Measurements from ENCODE around the gene BTAF1. TPM values are rescaled to one million over a fixed set of nuclear protein-coding genes. Genes with fewer than 3 reads are reported as not detected.

BTAF1 gene
- total and polyA plus RNA-seq, 2 experiments from 2014 or later, result 30.4 to 55.7 TPM

- H3K36me3 ChIP-seq (ENCODE audit: insufficient read depth), result no peaks in the 10 kb centered on the region
- H3K4me1 ChIP-seq (ENCODE audit: insufficient read depth), result no peaks in the 10 kb centered on the region
- TF ChIP-seq, protein P1, sequence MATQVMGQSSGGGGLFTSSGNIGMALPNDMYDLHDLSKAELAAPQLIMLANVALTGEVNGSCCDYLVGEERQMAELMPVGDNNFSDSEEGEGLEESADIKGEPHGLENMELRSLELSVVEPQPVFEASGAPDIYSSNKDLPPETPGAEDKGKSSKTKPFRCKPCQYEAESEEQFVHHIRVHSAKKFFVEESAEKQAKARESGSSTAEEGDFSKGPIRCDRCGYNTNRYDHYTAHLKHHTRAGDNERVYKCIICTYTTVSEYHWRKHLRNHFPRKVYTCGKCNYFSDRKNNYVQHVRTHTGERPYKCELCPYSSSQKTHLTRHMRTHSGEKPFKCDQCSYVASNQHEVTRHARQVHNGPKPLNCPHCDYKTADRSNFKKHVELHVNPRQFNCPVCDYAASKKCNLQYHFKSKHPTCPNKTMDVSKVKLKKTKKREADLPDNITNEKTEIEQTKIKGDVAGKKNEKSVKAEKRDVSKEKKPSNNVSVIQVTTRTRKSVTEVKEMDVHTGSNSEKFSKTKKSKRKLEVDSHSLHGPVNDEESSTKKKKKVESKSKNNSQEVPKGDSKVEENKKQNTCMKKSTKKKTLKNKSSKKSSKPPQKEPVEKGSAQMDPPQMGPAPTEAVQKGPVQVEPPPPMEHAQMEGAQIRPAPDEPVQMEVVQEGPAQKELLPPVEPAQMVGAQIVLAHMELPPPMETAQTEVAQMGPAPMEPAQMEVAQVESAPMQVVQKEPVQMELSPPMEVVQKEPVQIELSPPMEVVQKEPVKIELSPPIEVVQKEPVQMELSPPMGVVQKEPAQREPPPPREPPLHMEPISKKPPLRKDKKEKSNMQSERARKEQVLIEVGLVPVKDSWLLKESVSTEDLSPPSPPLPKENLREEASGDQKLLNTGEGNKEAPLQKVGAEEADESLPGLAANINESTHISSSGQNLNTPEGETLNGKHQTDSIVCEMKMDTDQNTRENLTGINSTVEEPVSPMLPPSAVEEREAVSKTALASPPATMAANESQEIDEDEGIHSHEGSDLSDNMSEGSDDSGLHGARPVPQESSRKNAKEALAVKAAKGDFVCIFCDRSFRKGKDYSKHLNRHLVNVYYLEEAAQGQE (IDR thresholded peaks at IDR 0.05; ENCODE audit: unreplicated experiment), result no peak
- TF ChIP-seq JUNB (IDR thresholded peaks at IDR 0.05; ENCODE audit: unreplicated experiment) (no peak), STAT1 (IDR thresholded peaks at IDR 0.05; ENCODE audit: unreplicated experiment) (no peak), NANOG (IDR thresholded peaks at IDR 0.05; ENCODE audit: borderline replicate concordance) (no peak), POLR2AphosphoS5 (IDR thresholded peaks at IDR 0.05; ENCODE audit: low read depth) (no peak), EZH2phosphoT487 (IDR thresholded peaks at IDR 0.05; ENCODE audit: unreplicated experiment) (no peak), ZNF462 (CRISPR knock-in tag; IDR thresholded peaks at IDR 0.05) (no peak), CREB1 (CRISPR knock-in tag; IDR thresholded peaks at IDR 0.05; ENCODE audit: low read depth) (no peak), ZNF114 (CRISPR knock-in tag; IDR thresholded peaks at IDR 0.05) (no peak), ZNF331 (CRISPR knock-in tag; IDR thresholded peaks at IDR 0.05; ENCODE audit: low read depth) (no peak), EZH2 (IDR thresholded peaks at IDR 0.05; ENCODE audit: low read depth, unreplicated experiment) (no peak), CTCF (conservative IDR thresholded peaks at IDR 0.05; ENCODE audit: low read depth in 2 of 2) (no peak)
- TF ChIP-seq, protein P2, sequence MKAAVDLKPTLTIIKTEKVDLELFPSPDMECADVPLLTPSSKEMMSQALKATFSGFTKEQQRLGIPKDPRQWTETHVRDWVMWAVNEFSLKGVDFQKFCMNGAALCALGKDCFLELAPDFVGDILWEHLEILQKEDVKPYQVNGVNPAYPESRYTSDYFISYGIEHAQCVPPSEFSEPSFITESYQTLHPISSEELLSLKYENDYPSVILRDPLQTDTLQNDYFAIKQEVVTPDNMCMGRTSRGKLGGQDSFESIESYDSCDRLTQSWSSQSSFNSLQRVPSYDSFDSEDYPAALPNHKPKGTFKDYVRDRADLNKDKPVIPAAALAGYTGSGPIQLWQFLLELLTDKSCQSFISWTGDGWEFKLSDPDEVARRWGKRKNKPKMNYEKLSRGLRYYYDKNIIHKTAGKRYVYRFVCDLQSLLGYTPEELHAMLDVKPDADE (IDR thresholded peaks at IDR 0.05), result no peak
- H3K4me2 ChIP-seq, result no peak overlapping the region
- H3F3A ChIP-seq (replicated peaks; ENCODE audit: low read depth), result no peaks in the 10 kb centered on the region
- Mint-ChIP-seq H3K36me3 (ENCODE audit: low read depth) (peaks cover 2% of the 10 kb centered on the region; the same call in 1 of the 3 replicates), H3K4me3 (no peak overlapping the region), H3K4me1 (peaks cover 4% of the 10 kb centered on the region; the same call in 2 of the 3 replicates), H3K9me3 (peaks cover 7% of the 10 kb centered on the region; the same call in 1 of the 3 replicates), H3K27me3 (ENCODE audit: insufficient read depth, low read depth, poor library complexity) (no peaks in the 10 kb centered on the region), H3K27ac (no peak overlapping the region)
- no peaks in the 10 kb centered on the region for H4K20me1 ChIP-seq (replicated peaks; ENCODE audit: insufficient read depth)
- no peak overlapping the region for H2AFZ ChIP-seq
- DNase-seq (ENCODE audit: low spot score) (no peak), ATAC-seq (no peak)
- peaks cover 16% of the 10 kb centered on the region; the same call in 1 of the 2 replicates for H3K9me2 ChIP-seq (ENCODE audit: insufficient read depth)
- no peaks in the 10 kb centered on the region for H3K27me3 ChIP-seq (ENCODE audit: insufficient read depth)
- no peak overlapping the region for H3K4me3 ChIP-seq
- no peaks in the 10 kb centered on the region for H3K79me2 ChIP-seq (replicated peaks; ENCODE audit: insufficient read depth)
- H3K27ac ChIP-seq (ENCODE audit: low read depth), result no peak overlapping the region
Observed at GRCh38 chr10:91896212-91896756, 27.3 kb upstream of the BTAF1 start.

Data from GM23338 (cell line).